ENCODE data around the gene SIM2.

SIM2 gene

GRCh38 chr21:36768496-36768895 is 69.6 kb downstream of the SIM2 start:
- no peak for DNase-seq

DNA sequence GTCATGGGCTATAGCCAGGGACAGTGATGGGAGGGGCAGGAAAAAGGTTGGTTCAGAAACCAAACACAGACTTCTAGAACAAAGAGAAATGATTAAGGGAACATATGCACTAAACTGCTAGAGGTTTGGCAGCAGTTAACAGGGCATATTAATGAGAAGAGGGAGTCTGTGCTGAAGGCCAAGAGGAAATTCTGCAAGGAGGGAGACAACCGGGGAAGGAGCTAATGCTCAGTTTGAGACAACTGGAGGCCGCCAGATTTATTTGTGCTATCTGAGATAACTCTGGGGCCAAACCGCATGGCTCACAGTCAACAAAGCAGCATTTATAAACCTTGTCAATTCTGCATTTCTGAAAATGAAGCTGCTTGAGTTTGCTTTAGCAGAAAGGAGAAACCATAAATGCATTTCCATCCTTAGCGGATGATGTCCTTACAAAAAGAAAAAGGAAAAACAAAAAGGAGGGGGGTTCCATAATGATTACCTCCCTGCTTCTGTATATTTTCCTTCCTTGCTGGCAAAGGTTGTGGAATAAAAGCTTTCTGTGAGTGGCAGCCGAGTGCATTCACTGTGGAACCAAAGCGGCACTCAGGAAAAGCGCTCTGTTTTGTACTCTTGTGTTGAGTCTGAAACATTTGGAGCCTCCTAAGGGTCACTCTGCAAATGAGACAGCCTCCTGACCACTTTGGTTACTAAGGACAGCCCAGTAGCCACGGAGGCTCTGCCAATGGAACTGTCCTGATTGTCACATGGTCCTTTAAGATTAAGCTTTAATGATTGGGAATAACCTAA is 70.3 kb downstream of the SIM2 start:
- peak; percentile 56 for DNase-seq

- DNase-seq: peak; percentile 71
Observed at GRCh38 chr21:36773117-36773516, 74.2 kb downstream of the SIM2 start.

GRCh38 chr21:36773995-36774394 is 75.1 kb downstream of the SIM2 start:
- DNase-seq: no peak

DNA sequence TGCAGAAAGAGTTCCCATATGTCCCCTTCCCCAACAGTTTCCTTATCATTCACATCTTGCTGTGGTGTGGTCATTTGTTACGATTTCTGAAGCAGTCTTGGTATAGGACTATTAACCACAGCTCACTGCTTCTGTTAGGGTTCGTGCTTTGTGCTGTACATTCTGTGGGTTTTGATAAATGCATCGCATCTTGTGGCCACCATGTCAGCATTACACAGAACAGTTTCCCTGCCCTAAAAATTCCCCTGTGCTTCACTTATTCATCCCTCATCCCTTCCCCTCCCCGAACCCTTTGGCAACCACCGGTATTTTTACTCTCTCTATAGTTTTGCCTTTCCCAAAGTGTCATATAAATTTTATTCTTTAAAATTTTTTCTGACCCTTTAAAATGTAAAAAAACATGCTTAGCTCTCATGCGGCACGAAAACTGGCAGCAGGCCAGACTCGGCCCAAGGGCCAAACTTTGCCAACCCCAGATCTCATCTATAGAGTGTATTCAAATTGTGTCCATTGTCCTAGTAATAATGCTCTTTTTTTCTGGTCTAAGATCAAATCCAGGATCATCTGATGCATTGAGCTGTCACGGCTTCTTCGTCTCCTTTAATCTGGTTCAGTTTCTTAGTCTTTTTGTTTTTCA is 78.2 kb downstream of the SIM2 start:
- DNase-seq: no peak

GRCh38 chr21:36780861-36781260 is 81.9 kb downstream of the SIM2 start:
- no peak for DNase-seq

- no peak for DNase-seq
Observed at GRCh38 chr21:36783612-36784374, 84.9 kb downstream of the SIM2 start.

DNA sequence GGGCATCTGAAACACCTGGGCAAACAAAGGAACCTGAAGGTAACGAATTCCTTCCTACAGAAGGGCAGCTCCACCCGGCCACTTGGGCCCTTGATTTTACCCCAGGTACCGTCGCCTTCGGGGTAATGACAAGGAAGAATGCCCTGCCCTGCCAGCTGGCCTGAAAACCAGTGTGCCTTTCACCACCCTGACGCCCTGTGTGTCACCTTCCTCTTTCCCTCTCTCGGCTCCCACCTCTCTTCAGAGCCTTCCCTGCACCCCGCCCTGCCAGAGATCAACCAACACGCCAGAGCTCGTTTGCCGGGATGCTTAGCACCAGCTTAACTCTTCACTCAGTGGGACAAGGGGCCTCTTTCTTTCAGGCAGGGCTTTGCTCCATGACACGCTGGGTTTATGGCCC is 86.0 kb downstream of the SIM2 start:
- no peak for DNase-seq

GRCh38 chr21:36785615-36786014 is 86.7 kb downstream of the SIM2 start:
- DNase-seq: no peak

DNA sequence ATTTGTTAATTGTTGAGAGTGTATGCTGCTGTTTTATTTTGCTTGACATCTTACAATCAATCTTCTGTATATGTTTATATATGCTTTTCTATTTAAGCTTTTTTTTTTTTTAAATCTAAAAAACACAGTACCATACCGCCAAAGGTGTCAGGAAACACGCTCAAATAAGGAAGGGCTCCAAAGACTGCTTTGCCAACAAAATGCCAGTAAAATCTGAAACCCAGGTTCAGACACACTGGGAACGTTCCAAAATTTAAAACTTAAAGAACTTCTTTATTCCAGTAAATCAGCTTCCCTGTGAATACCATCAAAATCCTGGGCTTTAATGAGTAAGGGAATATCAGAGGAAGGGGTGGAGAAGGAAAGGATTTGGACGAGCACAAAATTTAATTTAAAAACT is 87.3 kb downstream of the SIM2 start:
- no peak for DNase-seq

- DNase-seq: no peak
Observed at GRCh38 chr21:36788120-36788638, 89.3 kb downstream of the SIM2 start.

DNA sequence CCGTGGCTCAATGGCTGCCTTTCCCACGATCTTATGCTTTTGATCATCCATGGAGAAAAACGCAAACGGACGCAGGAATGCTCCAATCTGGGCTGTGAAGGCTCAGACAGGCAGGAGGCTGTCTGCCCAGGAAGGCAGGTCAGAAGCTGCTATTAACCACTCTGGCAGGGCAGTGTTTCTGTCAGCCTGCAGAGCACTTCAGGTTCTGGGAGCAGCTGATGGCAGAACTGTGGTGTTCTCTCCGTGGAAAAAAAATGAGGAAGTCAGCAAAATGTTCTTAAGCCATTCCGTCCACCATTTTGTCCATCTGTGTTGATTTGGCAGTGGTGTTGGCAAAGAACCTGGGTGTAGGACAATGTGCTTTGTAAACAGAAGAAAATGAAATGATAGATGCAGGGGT is 91.7 kb downstream of the SIM2 start:
- DNase-seq: no peak

GRCh38 chr21:36791180-36791579 is 92.3 kb downstream of the SIM2 start:
- DNase-seq: peak; percentile 65

GRCh38 chr21:36791695-36792470 is 93.0 kb downstream of the SIM2 start:
- no peak for DNase-seq

DNA sequence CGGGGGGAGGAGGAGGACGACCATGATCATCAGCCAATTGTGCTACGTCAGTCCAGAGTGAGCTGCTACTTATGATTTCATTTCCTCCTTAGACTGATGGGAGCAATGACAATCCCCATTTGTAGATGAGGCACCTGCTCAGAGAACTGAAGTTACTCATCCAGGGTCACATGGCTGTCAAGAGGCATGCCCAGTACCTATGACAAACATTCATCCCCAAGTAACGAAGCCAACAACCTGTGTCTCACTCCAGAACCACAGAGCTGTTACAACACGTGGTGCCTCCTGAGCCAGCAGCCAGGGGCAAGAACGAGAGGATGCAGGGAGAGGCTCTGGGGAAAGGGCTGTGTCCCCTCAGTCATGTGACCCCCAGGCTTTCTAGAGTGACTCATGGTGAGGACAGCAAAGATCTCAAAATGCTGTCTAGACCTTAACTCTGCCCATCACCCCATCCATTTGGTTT is 93.6 kb downstream of the SIM2 start:
- DNase-seq: no peak

- no peak for DNase-seq
Observed at GRCh38 chr21:36796070-36796469, 97.2 kb downstream of the SIM2 start.

- no peak for DNase-seq
Observed at GRCh38 chr21:36798491-36798890, 99.6 kb downstream of the SIM2 start.

Data from femur (tissue), 1 donor.